Pancreas (tissue), 8 donors: ENCODE measurements around the gene IGFBP5. TPM values are rescaled to one million over a fixed set of nuclear protein-coding genes. Genes with fewer than 3 reads are reported as not detected.

Experiments
- polyA plus RNA-seq, 2 donors: library from polyadenylated mRNA; stranded (reverse); fragments of 200-250 nt; gene quantifications; one replicate each; pipeline ENCODE4 v1.2.3, GENCODE V29; 2013
- total RNA-seq, 6 donors: library from RNA; stranded (reverse); fragmentation: NEBNext Ultra II Directional in 4 of 6; extraction: Animal tissue kit (Norgen Biotek cat#: 25700) in 4 of 6; gene quantifications; one replicate each; pipeline versions ENCODE4 v1.2.1 to v1.2.4, GENCODE V29; 2021 to 2023
- donor health status: healthy with polysubstance abuse.
- donor health status: DM: no; HTN: no; CAD: no; lungs with moderate emphysema.
- donor health status: DM: no; HTN: no; CAD: no.
- donor health status: Bipolar disorder and iron deficiency.
- donor health status: DM: yes; HTN: yes; CAD: no.
- donor health status: DM: no; HTN: no; CAD: no.
- donor health status: DM: no; HTN: no; CAD: no.
- donor health status: DM: yes; HTN: yes; CAD: no.

Gene IGFBP5
- total and polyA plus RNA-seq, 8 donors, result 8.2 to 91.6 (median 23.2) TPM

Other genes starting within 250 kb of the IGFBP5 start
- 1,000 to 10,000 TPM; 1,329 to 2,188 (median 1,510) TPM for gene RPL37A, start 196.7 kb downstream of the IGFBP5 start, total RNA-seq
- gene RPL37A, start 196.7 kb downstream of the IGFBP5 start, polyA plus RNA-seq, result 1,000 to 10,000 TPM; 1,646 to 2,596 TPM
- 100 to 1,000 TPM in 4 of 6 donors, 10 to 100 TPM in 2; 76.3 to 211 (median 155) TPM for gene IGFBP2, start 62.1 kb downstream of the IGFBP5 start, total RNA-seq
- gene IGFBP2, start 62.1 kb downstream of the IGFBP5 start, polyA plus RNA-seq, result 10 to 100 TPM; 43.1 to 56.5 TPM
- not detected for gene TNP1, start 164.5 kb upstream of the IGFBP5 start, total RNA-seq
- gene TNP1, start 164.5 kb upstream of the IGFBP5 start, polyA plus RNA-seq, result not detected